ENCODE data around the gene INAFM1. TPM values are rescaled to one million over a fixed set of nuclear protein-coding genes. Genes with fewer than 3 reads are reported as not detected.
"Not testable (repeated sequence)": the region's sequence is repeated elsewhere in the genome, so short reads cannot be mapped to it uniquely, and the experiment has no call there.

The INAFM1 gene
- total and polyA plus RNA-seq, 8 donors = 8.7 to 22.2 (median 12.9) TPM

DNA sequence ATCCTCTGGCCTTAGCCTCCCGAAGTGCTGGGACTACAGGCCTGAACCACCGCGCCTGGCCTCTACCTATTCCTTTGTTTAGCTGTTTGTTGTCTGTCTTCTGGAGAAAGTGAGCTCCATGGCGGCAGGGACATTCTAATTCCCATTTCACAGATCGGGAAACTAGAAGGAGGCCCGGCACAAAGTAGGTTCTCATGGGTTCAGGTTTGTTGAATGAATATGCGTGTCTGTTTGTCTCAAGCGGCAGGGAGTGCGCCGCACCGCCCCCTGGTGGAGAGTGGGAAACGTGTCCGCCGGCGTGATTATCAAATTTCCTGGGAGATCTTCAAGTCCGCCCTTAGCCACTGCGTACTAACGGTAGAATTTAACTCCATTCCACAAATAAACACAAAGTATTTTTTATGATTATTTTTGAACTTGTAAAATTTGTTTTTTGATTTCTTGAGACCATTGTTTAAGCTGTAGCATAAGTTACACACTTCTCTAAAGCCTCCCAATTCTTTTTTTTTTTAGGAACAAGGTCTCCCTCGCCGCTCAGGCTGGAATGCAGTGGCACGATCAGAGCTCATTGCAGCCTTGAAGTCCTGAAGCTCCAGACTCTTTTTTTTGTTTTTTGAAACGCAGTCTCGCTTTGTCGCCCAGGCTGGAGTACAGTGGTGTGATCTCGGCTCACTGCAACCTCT lies 27.2 kb upstream of the INAFM1 start:
- intact Hi-C loops (cut with DNase I) = loop anchor here in 1 of 2 donors (5.0 kb wide), 1 partner anchor 40 kb away; no protein-coding TSS in a partner anchor
- H3K9me3 ChIP-seq = no peaks in the 10 kb centered on the region
- peak; percentile 39 for ATAC-seq
- no peak overlapping the region for H3K27ac ChIP-seq
- no peak overlapping the region for H3K4me3 ChIP-seq
- peak; percentile 42 to 95 (median 78) for DNase-seq
- no peaks in the 10 kb centered on the region for H3K36me3 ChIP-seq
- H3K27me3 ChIP-seq = peaks cover 0 to 9% of the 10 kb centered on the region in 2 donors
- peaks cover 2 to 33% of the 10 kb centered on the region in 2 donors for H3K4me1 ChIP-seq
- peak; percentile 89 to 91 for TF ChIP-seq CTCF (IDR thresholded peaks at IDR 0.05)

DNA sequence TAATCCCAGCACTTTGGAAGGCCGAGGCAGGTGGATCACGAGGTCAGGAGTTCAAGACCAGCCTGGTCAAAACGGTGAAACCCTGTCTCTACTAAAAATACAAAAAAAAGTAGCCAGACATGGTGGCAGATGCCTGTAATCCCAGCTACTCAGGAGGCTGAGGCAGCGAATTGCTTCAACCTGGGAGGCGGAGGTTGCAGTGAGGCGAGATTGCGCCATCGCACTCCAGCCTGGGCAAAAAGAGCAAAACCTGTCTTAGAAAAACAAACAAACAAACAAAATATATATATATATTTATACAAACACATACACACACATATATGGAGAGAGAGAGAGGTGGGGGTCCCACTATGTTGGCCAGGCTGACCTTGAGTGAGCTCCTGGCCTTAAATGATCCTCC lies 21.7 kb upstream of the INAFM1 start:
- intact Hi-C loops (cut with DNase I); H3K4me1 ChIP-seq; DNase-seq; H3K27ac ChIP-seq; H3K36me3 ChIP-seq; H3K4me3 ChIP-seq; H3K9me3 ChIP-seq; ATAC-seq; H3K27me3 ChIP-seq: not testable (repeated sequence)

- DNase-seq (no peak), ATAC-seq (no peak)
- no peak overlapping the region for H3K4me3 ChIP-seq
- no peak for TF ChIP-seq CTCF (IDR thresholded peaks at IDR 0.05)
- peaks cover 9 to 10% of the 10 kb centered on the region in 2 donors for H3K4me1 ChIP-seq
- peaks cover 0 to 4% of the 10 kb centered on the region in 2 donors for H3K36me3 ChIP-seq
- no peaks in the 10 kb centered on the region for H3K9me3 ChIP-seq
- no peak overlapping the region for H3K27ac ChIP-seq
- H3K27me3 ChIP-seq = no peaks in the 10 kb centered on the region
- intact Hi-C loops (cut with DNase I) = no loop called here
Measured at GRCh38 chr19:47253467-47253881, 21.2 kb upstream of the INAFM1 start.

- no peak for DNase-seq
- H3K36me3 ChIP-seq = peaks cover 0 to 9% of the 10 kb centered on the region in 2 donors
- H3K9me3 ChIP-seq = no peaks in the 10 kb centered on the region
- no peak overlapping the region for H3K4me3 ChIP-seq
- no peaks in the 10 kb centered on the region for H3K27me3 ChIP-seq
- no peak for ATAC-seq
- no peak overlapping the region for H3K27ac ChIP-seq
- intact Hi-C loops (cut with DNase I) = no loop called here
- no peak for TF ChIP-seq CTCF (IDR thresholded peaks at IDR 0.05)
- peaks cover 12 to 15% of the 10 kb centered on the region in 2 donors for H3K4me1 ChIP-seq
Measured at GRCh38 chr19:47253970-47254369, 20.7 kb upstream of the INAFM1 start.

DNA sequence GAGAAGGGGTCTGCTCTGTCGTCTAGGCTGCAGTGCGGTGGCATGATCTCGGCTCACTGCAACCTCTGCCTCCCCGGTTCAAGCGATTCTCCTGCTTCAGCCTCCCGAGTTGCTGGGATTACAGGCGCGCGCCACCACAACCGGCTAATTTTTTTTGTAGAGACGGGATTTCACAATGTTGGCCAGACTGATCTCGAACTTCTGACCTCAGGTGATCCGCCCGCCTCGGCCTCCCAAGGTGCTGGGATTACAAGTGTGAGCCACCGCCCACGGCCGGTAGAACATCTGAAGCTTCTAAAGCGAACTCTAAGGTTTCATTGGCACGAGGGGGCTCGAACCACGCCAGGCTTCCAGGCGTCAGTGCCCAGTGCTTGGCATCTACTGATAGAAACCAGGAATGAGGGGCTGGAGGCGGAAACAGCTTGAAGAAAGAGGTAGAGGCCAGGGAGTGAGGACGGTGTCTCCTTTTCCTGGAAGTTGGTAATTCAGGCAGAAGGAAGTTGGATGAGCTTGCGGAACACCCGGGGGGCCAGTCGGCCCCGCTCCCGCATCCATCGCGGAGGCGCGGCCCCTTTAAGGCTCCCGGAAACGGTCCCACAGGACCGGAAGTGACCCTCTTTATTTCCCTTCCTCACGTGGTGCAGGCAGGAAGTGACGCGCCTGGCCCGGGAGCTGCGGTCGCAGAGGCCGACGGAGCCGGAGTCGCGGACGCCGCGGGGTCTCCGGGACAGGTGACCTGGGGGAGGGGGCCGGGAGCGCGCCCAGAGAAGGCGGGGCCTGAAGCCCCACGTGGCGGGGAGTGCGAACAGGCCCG lies 18.6 kb upstream of the INAFM1 start, which contains the start of gene CCDC9:
TSS of gene CCDC9 (plus strand) at position 647 of the 814 bp plus-strand sequence. CDS start 1,876 bp downstream, outside the sequence.
- Histone ChIP-seq H3K27me3 (no peaks in the 10 kb centered on the region), H3K27ac (peak within 1 kb of the TSS; percentile 89 to 94), H3K4me3 (peak within 1 kb of the TSS; percentile 50 to 51), H3K9me3 (no peaks in the 10 kb centered on the region), H3K36me3 (peaks cover 0 to 30% of the 10 kb centered on the region in 2 donors), H3K4me1 (peaks cover 12 to 25% of the 10 kb centered on the region in 2 donors)
- intact Hi-C loops (cut with DNase I) = no loop called here
- DNase-seq = peak; percentile 95 to 98 (median 97)
- TF ChIP-seq CTCF (IDR thresholded peaks at IDR 0.05) = no peak
- ATAC-seq = peak; percentile 49

All from left lung (tissue), 10 donors.